CD14-positive monocyte (primary cell): Measurements from ENCODE around the gene SAAL1. TPM values are rescaled to one million over a fixed set of nuclear protein-coding genes. Genes with fewer than 3 reads are reported as not detected.

Experiments used
- DNase-seq, 3 donors: peaks; one replicate each; pipeline ENCODE4 v3.0.0-alpha.2; 2011 to 2022
- H2AFZ ChIP-seq: 2 replicates; pipeline ENCODE4 v1.6.0; 2012; ENCODE audit warnings: mild to moderate bottlenecking, low read depth, low read length, inconsistent platforms; ENCODE audit not compliant: insufficient read depth, poor library complexity, severe bottlenecking
- H3K27ac ChIP-seq, 2 donors: 1 replicate in 1 of 2; 2 replicates in 1 of 2; pipeline ENCODE4 v1.5.1; 2012 to 2013; ENCODE audit warnings: low read length in 2 of 2, control low read depth in 1 of 2, inconsistent platforms in 1 of 2, low read depth in 1 of 2, mild to moderate bottlenecking in 1 of 2
- H3K27me3 ChIP-seq, 2 donors: one replicate each; pipeline versions ENCODE4 v1.6.0 to v1.6.1; 2011 to 2013; ENCODE audit warnings: low read length in 2 of 2; ENCODE audit not compliant: control insufficient read depth in 2 of 2, insufficient read depth in 2 of 2
- H3K36me3 ChIP-seq, 2 donors: replicated peaks in 1 of 2; 1 replicate in 1 of 2; 2 replicates in 1 of 2; pipeline versions ENCODE4 v1.5.1 to v1.6.1; 2012 to 2013; ENCODE audit warnings: low read length in 2 of 2, control low read depth in 1 of 2, inconsistent platforms in 1 of 2, mild to moderate bottlenecking in 1 of 2; ENCODE audit not compliant: insufficient read depth in 2 of 2, control insufficient read depth in 1 of 2
- H3K4me1 ChIP-seq, 2 donors: 1 replicate in 1 of 2; 2 replicates in 1 of 2; pipeline versions ENCODE4 v1.5.1 to v1.6.1; 2012 to 2013; ENCODE audit warnings: low read length in 2 of 2, control low read depth in 1 of 2, inconsistent platforms in 1 of 2, mild to moderate bottlenecking in 1 of 2, moderate library complexity in 1 of 2; ENCODE audit not compliant: insufficient read depth in 2 of 2, control insufficient read depth in 1 of 2
- H3K4me2 ChIP-seq: replicated peaks from 2 replicates; pipeline ENCODE3; 2012; ENCODE audit warnings: low read length, moderate library complexity, mild to moderate bottlenecking; ENCODE audit not compliant: poor library complexity, severe bottlenecking; ENCODE audit errors: extremely low read depth
- H3K4me3 ChIP-seq, 3 experiments: fragments of 200-600 bp in 1 of 3; sonication (generic) in 1 of 3; replicated peaks in 1 of 3; 1 replicate in 2 of 3; 2 replicates in 1 of 3; pipeline ENCODE4 v1.5.1; 2011 to 2013; ENCODE audit warnings: low read length in 3 of 3, mild to moderate bottlenecking in 3 of 3, control low read depth in 2 of 3, low read depth in 2 of 3, inconsistent platforms in 1 of 3, moderate library complexity in 1 of 3
- H3K79me2 ChIP-seq: 2 replicates; pipeline ENCODE4 v1.6.0; 2012; ENCODE audit warnings: mild to moderate bottlenecking, control low read depth, inconsistent platforms, low read length, moderate library complexity; ENCODE audit not compliant: insufficient read depth
- H3K9ac ChIP-seq: 2 replicates; pipeline ENCODE4 v1.6.0; 2017; ENCODE audit warnings: low read length, mild to moderate bottlenecking; ENCODE audit not compliant: insufficient read depth, poor library complexity, severe bottlenecking
- H3K9me3 ChIP-seq, 2 donors: replicated peaks in 1 of 2; 1 replicate in 1 of 2; 2 replicates in 1 of 2; pipeline versions ENCODE4 v1.5.1 to v1.6.1; 2012 to 2013; ENCODE audit warnings: low read length in 2 of 2, control low read depth in 1 of 2; ENCODE audit not compliant: control insufficient read depth in 1 of 2, insufficient read depth in 1 of 2
- H4K20me1 ChIP-seq: 2 replicates; pipeline ENCODE4 v1.6.0; 2012; ENCODE audit warnings: mild to moderate bottlenecking, low read length, control low read depth, moderate library complexity; ENCODE audit not compliant: insufficient read depth
- H3K27ac Mint-ChIP-seq, 7 donors: one replicate each; pipeline ENCODE4 v1.8.0; 2020; ENCODE audit warnings: mild to moderate bottlenecking in 7 of 7, mixed read lengths in 7 of 7, moderate library complexity in 6 of 7, inconsistent platforms in 2 of 7
- H3K27me3 Mint-ChIP-seq, 3 donors: one replicate each; pipeline ENCODE4 v1.8.0; 2021 to 2022; ENCODE audit warnings: low read depth in 3 of 3, mild to moderate bottlenecking in 3 of 3, mixed read lengths in 3 of 3, moderate library complexity in 3 of 3, inconsistent platforms in 1 of 3
- H3K36me3 Mint-ChIP-seq, 2 donors: one replicate each; pipeline ENCODE4 v1.8.0; 2020; ENCODE audit warnings: mixed read lengths in 2 of 2, inconsistent platforms in 1 of 2, mild to moderate bottlenecking in 1 of 2
- H3K4me1 Mint-ChIP-seq: one replicate; pipeline ENCODE4 v1.8.0; 2020; ENCODE audit warnings: mild to moderate bottlenecking, mixed read lengths
- H3K4me3 Mint-ChIP-seq, 2 donors: one replicate each; pipeline ENCODE4 v1.8.0; 2020; ENCODE audit warnings: mild to moderate bottlenecking in 2 of 2, mixed read lengths in 2 of 2, moderate library complexity in 1 of 2
- H3K9me3 Mint-ChIP-seq, 7 donors: one replicate each; pipeline ENCODE4 v1.8.0; 2020 to 2022; ENCODE audit warnings: mixed read lengths in 7 of 7, mild to moderate bottlenecking in 6 of 7, moderate library complexity in 6 of 7, inconsistent platforms in 2 of 7
- WGBS: methylation state at CpG from one replicate; pipeline ENCODE4 v1.1.5; 2013; ENCODE audit warnings: missing lambda C conversion rate; ENCODE audit not compliant: insufficient coverage; 5-methylcytosine and 5-hydroxymethylcytosine counted together
- intact Hi-C, 2 donors: fragments of 100-400 bp; cut with micrococcal nuclease; formaldehyde crosslinking; loops; one replicate each; pipeline versions ENCODE4 v1.15.0 to v1.15.1; 2023
- polyA plus RNA-seq, 3 donors: library from polyadenylated mRNA; depleted of rRNA in 1 of 3; unstranded in 2 of 3; stranded (reverse) in 1 of 3; fragments of 300-500 nt in 2 of 3; fragments of >200 nt in 1 of 3; fragmentation: Illumina TruSeq in 2 of 3; gene quantifications; 1 replicate in 2 of 3; 2 replicates in 1 of 3; pipeline ENCODE4 v1.2.3, GENCODE V29; 2012 to 2021
- TF ChIP-seq, protein P1 (sequence below): fragments of 200-600 bp; IDR thresholded peaks from one replicate; pipeline ENCODE4 v1.8.0; 2022; ENCODE audit warnings: antibody characterized with exemption, mild to moderate bottlenecking

The SAAL1 gene
- polyA plus RNA-seq, 3 donors = 6.4 to 10.2 (median 7.6) TPM

DNA sequence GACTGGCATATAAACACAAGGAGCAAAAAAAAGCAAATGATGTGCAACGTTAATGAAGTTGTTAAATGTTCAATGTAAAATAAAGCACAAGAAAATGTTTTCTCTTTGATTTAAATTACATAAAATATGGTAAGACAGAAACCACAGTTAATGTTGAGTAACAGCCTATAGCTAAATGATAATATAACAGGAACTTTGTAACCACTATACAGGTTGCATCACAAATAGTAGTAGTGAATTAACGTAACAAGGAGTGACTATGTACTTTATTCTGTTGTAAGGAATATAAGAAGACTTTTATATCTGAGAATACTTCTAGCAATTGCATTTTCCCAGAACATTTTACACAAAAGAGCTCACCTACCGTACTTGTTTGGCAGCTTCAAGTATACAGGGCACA lies 16.9 kb downstream of the SAAL1 start:
- peaks cover 36 to 82% of the 10 kb centered on the region in 2 donors for H3K36me3 ChIP-seq
- Mint-ChIP-seq H3K27ac (peak overlapping the region in 5 of 7 donors; percentile 3 to 86 (median 77)), H3K36me3 (peaks cover 70 to 78% of the 10 kb centered on the region in 2 donors), H3K4me3 (peak overlapping the region in 1 of 2 donors; percentile 19), H3K4me1 (peaks cover 16% of the 10 kb centered on the region), H3K27me3 (no peaks in the 10 kb centered on the region), H3K9me3 (no peaks in the 10 kb centered on the region)
- no peak overlapping the region for H3K27ac ChIP-seq
- intact Hi-C loops = no loop called here
- H3K9me3 ChIP-seq = no peaks in the 10 kb centered on the region
- no peaks in the 10 kb centered on the region for H4K20me1 ChIP-seq
- no peak overlapping the region for H3K9ac ChIP-seq
- peak; percentile 7 to 65 (median 30) for DNase-seq
- TF ChIP-seq, protein P1, sequence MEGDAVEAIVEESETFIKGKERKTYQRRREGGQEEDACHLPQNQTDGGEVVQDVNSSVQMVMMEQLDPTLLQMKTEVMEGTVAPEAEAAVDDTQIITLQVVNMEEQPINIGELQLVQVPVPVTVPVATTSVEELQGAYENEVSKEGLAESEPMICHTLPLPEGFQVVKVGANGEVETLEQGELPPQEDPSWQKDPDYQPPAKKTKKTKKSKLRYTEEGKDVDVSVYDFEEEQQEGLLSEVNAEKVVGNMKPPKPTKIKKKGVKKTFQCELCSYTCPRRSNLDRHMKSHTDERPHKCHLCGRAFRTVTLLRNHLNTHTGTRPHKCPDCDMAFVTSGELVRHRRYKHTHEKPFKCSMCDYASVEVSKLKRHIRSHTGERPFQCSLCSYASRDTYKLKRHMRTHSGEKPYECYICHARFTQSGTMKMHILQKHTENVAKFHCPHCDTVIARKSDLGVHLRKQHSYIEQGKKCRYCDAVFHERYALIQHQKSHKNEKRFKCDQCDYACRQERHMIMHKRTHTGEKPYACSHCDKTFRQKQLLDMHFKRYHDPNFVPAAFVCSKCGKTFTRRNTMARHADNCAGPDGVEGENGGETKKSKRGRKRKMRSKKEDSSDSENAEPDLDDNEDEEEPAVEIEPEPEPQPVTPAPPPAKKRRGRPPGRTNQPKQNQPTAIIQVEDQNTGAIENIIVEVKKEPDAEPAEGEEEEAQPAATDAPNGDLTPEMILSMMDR = no peak
- WGBS = 50% methylated on average over 1 of the region's 3 CpGs
- H3K4me1 ChIP-seq = peaks cover 12 to 13% of the 10 kb centered on the region in 2 donors
- H3K4me3 ChIP-seq = no peak overlapping the region
- no peaks in the 10 kb centered on the region for H3K79me2 ChIP-seq
- H3K4me2 ChIP-seq = no peak overlapping the region
- H3K27me3 ChIP-seq = no peaks in the 10 kb centered on the region
- no peak overlapping the region for H2AFZ ChIP-seq

DNA sequence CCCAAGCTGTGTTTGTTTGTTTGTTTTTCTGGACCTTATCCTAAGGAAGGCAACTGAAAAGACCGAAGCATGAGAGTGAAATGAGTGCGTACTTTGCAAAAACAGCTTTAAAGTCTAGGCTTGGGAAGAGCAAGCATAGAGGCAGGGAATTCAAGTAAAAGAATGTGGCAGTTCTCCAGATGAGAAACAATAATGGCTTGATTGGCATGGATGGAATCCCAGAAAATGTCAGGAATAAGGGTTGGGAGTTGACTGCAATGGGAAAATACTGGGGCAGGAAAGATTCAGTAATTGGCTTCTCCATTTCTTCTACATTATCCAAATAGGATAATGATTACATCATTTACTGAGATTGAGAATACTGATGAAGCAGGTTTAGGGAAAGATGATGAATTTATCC lies 17.5 kb downstream of the SAAL1 start:
- Histone ChIP-seq H3K36me3 (peaks cover 35 to 82% of the 10 kb centered on the region in 2 donors), H3K27me3 (no peaks in the 10 kb centered on the region)

More for the DNA sequence above, 17.5 kb downstream of the SAAL1 start:
- Mint-ChIP-seq H3K4me3 (no peak overlapping the region), H3K4me1 (peaks cover 16% of the 10 kb centered on the region), H3K36me3 (peaks cover 70 to 77% of the 10 kb centered on the region in 2 donors), H3K27ac (peak overlapping the region in 2 of 7 donors; percentile 66 to 73), H3K9me3 (no peaks in the 10 kb centered on the region), H3K27me3 (no peaks in the 10 kb centered on the region)
- TF ChIP-seq, protein P1 = no peak
- no peaks in the 10 kb centered on the region for H3K9me3 ChIP-seq
- H3K9ac ChIP-seq = no peak overlapping the region
- no peak overlapping the region for H3K27ac ChIP-seq
- peaks cover 12 to 13% of the 10 kb centered on the region in 2 donors for H3K4me1 ChIP-seq
- no peaks in the 10 kb centered on the region for H3K79me2 ChIP-seq
- H3K4me3 ChIP-seq = no peak overlapping the region
- H3K4me2 ChIP-seq = no peak overlapping the region
- intact Hi-C loops = no loop called here
- H4K20me1 ChIP-seq = no peaks in the 10 kb centered on the region
- DNase-seq = no peak
- 96% methylated on average over 2 of the region's 2 CpGs for WGBS
- no peak overlapping the region for H2AFZ ChIP-seq
